NCI-H1930 (cell line): ENCODE results near the gene CLEC4A.
"Not testable (repeated sequence)": the region's sequence is repeated elsewhere in the genome, so short reads cannot be mapped to it uniquely, and the experiment has no call there.

Source experiments
- DNase-seq, 2 experiments: peaks; one replicate each; lab custom pipeline; 2025; lab: John Stamatoyannopoulos, UW

Gene CLEC4A

GRCh38 chr12:8133636-8134397, 10.4 kb downstream of the CLEC4A start:
- not testable (repeated sequence) for DNase-seq

- not testable (repeated sequence) for DNase-seq
Measured at GRCh38 chr12:8134398-8134930, 11.0 kb downstream of the CLEC4A start.

GRCh38 chr12:8141647-8142046, 18.2 kb downstream of the CLEC4A start:
- not testable (repeated sequence) for DNase-seq

- DNase-seq: no peak
Measured at GRCh38 chr12:8143261-8143660, 19.8 kb downstream of the CLEC4A start.

- DNase-seq: no peak
Measured at GRCh38 chr12:8145754-8146441, 22.5 kb downstream of the CLEC4A start.

- no peak for DNase-seq
Measured at GRCh38 chr12:8146442-8146771, 23.0 kb downstream of the CLEC4A start.

GRCh38 chr12:8154526-8154925, 31.1 kb downstream of the CLEC4A start:
- DNase-seq: no peak

GRCh38 chr12:8156416-8156815, 33.0 kb downstream of the CLEC4A start:
- DNase-seq: no peak

GRCh38 chr12:8156845-8157244, 33.4 kb downstream of the CLEC4A start, which contains the start of gene ZNF705A:
TSS of gene ZNF705A (plus strand) at chr12:8157015. CDS start at chr12:8172626, 15,611 bp downstream.
- no peak for DNase-seq

- no peak for DNase-seq
Measured at GRCh38 chr12:8157484-8158198, 34.2 kb downstream of the CLEC4A start.

- not testable (repeated sequence) for DNase-seq
Measured at GRCh38 chr12:8172911-8173310, 49.5 kb downstream of the CLEC4A start.

GRCh38 chr12:8179989-8180585, 56.7 kb downstream of the CLEC4A start:
- DNase-seq: peak; percentile 47 to 71

- DNase-seq: not testable (repeated sequence)
Measured at GRCh38 chr12:8181271-8181670, 57.9 kb downstream of the CLEC4A start.

- DNase-seq: not testable (repeated sequence)
Measured at GRCh38 chr12:8182923-8183322, 59.5 kb downstream of the CLEC4A start.

GRCh38 chr12:8183346-8183745, 59.9 kb downstream of the CLEC4A start:
- not testable (repeated sequence) for DNase-seq

GRCh38 chr12:8184206-8184605, 60.8 kb downstream of the CLEC4A start:
- not testable (repeated sequence) for DNase-seq

- not testable (repeated sequence) for DNase-seq
Measured at GRCh38 chr12:8188088-8188487, 64.7 kb downstream of the CLEC4A start.
